Inferior parietal cortex (tissue), 1 donor: Measurements from ENCODE around the gene EDEM3.
"Not testable (repeated sequence)": the region's sequence is repeated elsewhere in the genome, so short reads cannot be mapped to it uniquely, and the experiment has no call there.

ENCODE experiments used
- DNase-seq: peaks from one replicate; pipeline ENCODE4 v3.0.0-alpha.2; 2016; ENCODE audit errors: extremely low spot score

Gene EDEM3

DNA sequence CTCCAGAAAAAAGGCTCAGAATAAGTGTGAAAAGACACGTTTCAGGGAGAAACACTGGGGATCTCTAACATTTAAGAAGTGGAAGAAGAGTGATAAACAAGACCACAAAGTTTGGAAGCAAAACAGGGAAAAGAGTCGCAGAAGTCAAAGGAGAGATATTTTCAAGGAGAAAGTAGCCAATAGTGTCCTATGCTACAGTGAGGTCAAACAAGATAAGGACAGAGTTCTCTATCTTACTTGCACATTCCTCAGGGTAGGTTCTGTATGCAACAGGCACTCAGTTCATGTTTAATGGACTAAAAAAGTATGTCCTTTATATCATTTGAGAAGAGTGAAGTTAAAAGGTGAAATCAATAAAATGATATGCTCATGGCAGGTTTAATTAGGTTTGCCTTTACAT lies 13.8 kb upstream of the EDEM3 start:
- no peak for DNase-seq

DNA sequence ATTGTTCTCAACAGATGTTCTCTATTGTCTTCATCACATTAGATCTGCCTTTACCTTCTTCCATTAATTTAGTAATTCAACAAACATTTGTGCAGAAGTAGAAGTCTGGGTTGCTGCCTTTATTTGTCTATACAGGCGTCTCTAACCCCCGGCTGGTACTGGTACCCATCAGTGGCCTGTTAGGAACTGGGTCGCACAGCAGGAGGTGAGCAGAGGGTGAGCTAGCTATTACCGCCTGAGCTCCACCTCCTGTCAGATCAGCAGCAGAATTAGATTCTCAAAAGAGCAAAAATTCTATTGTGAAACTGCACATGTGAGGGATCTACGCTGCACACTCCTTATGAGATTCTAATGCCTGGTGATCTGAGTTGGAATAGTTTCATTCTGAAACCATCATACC lies 12.9 kb upstream of the EDEM3 start:
- no peak for DNase-seq

DNA sequence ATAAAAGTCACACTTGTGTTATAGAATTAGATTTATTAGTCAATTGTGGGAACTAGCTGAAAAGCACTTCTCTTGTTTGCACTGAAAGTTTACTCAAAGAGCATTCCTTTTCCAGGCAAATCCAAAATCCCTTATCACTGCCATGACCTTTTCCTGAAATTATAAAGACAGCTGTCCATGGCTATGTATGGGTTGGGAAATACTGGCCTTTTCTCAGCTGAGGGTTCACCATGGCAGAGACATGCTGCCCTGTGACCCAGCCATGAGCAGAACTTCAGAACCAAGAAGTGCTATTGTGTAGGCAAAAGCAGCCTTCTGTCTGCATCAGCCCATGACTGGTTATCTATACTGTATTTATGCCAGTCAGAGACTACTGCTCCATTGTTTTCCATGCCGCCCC lies 9.8 kb upstream of the EDEM3 start:
- DNase-seq: no peak

DNA sequence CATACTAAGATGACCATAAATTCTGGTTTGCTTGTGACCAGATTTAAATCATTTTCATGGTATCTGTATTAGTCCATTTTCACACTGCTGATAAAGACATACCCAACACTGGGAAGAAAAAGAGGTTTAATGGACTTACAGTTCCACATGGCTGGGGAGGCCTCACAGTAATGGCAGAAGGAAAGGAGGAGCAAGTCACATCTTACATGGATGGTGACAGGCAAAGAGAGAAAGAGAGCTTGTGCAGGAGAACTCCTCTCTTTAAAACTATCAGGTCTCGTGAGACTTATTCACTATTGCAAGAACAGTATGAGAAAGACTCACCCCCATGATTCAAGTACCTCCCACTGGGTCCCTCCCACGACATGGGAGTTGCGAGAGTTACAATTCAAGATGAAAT lies 8.9 kb upstream of the EDEM3 start:
- DNase-seq: not testable (repeated sequence)

DNA sequence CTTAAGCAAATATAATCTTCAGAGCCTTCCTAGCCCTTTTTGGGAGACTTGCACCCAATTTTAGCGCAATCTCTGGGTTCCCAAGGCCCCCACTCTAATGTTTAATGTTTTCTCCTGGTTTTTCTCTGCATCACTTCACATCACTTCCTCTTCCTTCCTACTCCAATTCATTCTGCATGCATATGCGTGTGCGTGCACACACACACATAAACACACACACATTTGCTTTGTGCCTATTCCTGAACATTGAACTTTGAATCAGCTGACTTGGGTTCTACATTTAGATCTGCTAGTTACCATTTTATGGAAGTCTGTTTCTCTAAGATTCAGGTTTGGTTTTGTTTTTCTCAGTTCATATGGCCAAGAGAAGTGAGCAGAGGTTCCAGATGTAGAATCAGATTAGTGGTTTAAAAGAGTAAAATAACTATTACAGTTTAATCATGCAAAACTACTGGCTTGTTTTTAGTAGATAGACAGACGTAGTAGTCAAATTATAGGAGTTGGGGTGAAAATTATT lies 7.4 kb upstream of the EDEM3 start:
- DNase-seq: no peak

DNA sequence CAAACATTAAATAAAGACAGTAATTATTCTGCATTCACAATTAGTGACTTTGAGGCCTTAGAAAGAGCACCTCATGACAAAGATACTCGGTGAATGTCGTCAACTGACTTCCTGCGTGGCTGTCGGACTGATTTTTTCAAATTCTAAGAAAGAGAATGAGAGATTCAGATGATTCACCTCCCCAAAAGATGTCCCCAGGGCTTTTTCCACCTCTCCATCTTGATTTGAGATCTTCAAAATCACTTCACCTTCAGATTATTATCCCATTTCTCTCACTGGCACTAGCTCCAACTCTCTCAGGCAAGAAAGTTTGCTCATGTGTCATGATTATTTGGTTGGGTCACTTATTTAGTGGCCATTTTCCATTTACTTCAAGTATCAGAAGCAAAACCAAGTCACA lies 5.0 kb upstream of the EDEM3 start:
- no peak for DNase-seq

DNA sequence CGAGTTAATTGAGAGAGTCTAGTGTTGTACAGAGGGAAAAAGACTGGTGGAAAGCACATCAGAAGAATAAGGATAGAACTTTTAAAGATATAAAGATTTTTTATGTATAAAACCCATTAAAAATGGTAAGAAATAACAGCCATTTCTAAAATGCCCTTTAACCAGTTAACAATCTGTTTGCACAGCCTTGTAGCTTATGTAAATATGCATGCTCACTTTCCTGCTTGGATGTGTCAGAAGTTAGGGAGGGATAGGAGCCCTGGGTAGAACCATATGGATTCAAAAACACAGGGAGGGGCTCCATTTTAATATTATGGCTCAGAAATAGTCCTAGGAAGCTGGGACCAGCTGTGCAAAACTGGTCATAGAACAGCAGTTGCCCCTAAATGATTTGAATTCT lies 4.5 kb upstream of the EDEM3 start:
- no peak for DNase-seq

DNA sequence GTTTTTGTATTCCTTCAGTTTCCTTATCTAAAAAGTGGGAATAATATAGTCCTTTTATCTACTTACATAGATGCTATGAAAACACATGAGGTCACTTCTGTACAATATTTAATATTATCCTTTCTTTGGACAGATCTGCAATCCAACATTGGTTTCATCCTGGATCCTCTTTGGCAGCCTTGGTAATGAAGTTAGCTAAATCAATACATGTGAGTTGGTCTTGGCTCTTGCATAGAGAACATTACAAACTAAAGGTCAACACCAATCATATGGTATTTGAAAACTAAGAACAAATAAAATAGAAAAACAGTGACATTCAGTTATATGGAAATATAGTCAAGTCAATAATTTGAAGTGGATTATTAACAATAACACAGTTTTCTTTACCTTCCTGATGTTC lies 3.2 kb upstream of the EDEM3 start:
- no peak for DNase-seq

DNA sequence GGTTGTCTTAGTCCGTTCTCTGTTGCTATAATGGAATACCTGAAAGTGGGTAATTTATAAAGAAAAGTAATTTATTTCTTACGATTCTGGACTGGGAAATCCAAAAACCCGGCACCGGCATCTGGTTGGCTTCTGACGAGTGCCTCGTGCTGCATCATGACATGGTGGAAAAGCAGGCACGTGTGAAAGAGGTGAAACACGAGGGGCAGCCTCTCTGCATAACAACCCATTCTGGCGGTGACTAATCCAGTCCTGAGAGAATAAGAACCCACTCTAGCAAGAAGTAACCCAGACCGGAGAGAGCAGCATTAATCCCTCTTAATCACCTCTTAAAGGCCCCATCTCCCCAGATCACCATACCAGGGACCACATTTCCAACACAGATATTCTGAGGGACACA lies 2.7 kb upstream of the EDEM3 start:
- DNase-seq: no peak

DNA sequence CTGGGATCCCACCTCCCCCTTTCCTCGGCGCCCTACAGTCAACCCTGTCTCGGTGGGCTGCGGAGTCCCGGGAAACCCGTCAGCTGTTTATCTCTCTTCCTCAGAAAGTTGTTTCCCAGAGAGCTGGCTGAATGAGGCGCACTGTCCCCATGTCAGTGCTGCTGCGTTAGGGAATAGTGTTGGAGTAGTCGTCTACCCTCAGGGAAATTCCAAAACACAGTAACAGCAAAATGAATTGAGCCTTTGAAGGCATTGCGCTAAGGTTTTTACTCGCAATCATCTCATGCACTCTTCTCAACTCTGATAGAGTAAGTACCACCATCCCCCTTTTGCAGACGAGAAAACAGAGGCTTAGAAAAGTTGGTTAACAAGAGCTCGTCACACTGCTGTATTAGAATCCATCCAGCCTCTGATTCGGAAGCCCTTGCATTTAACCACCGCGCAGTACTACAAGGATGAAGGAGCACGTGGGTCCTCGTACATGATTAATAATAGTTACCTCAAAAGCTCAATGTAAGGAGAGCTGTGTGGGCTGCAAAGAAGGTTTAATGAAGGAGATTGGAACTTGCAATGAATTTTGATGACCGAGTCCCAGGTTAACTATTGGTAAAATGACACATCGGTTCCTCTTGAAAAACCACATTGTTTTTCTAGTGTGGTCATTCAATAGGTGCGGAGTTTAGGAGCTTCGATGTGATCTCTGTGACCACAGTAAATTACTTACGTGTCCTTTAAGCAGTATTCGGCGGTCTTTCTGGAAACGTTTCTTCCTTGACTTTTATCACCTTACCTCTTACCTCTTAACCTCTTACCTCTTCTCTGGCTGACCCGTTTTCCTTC lies 788 bp upstream of the EDEM3 start:
- no peak for DNase-seq

DNA sequence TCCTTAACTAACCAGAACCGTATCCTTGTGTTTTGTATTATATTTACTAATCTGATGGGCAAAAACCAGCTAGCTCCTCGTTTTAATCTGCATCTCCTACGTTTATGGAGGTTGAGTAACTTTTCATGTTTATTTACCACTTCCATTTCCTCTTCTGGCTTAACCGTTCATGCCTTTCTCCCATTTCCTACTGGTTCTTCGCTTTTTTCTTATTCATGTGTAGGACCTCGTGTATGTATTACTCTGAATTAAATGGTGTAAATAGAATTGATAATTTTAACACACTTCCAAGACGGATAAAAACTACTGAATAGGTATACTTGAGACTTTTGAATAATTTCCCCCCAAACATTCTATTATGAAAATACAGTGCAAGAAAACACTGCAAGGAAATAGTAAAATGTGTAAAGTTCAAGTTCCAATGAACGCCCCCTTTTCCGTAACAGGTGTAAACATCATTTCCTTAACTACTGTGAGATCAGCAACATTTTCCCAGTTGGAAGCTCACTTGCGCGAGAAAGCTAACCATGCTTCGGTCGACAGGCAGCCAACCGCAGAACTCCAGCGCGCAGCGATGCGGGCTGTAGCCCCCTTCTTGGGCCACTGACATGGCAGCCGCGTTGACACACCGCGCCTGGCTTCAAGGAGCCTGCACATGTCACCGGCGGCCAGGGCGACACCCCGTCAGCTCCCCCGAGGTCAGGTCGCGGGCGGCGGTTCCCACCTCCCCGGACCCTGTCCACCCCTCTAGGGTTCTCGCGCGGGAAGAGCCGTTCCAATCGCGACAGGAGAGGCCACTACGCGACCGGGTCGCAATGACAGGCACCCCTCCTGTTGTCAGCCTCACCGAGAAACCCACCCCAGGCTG lies 816 bp downstream of the EDEM3 start:
- DNase-seq: no peak

DNA sequence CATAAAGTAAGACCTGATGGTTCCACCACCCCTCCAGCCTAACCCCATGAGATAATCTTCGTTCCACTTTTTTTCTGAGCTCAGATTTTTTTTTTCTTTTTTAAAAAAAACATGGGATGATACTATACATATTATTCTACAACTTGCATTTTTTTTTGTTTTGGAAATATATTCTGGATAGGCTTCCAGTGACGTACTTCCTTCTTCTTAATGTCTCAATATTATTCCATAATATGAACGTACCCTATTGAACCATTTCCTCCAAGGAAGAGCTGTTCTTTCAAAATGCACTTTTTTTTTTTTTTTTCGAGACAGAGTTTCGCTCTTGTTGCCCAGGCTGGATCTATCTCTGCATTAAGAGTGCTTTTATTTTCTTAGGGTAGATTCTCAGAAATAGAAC lies 1.5 kb downstream of the EDEM3 start:
- DNase-seq: no peak

DNA sequence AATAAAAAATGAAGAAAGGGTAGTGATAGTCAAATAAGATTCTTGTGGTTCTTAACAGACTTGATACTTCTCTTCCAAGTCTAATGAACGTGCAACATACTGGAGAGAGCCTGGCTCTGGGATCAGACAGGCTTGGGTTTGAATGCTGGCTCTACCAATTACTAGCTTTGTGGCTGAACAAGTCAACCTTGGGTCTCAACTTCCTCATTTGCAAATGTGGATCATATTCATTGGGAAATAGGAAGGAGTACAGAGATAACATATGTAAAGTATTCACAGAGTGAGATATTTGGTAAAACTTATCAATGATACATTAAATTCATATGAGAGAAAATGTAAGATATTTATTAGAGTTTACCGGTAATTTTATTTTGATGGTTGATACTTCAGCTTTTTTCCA lies 2.0 kb downstream of the EDEM3 start:
- no peak for DNase-seq

DNA sequence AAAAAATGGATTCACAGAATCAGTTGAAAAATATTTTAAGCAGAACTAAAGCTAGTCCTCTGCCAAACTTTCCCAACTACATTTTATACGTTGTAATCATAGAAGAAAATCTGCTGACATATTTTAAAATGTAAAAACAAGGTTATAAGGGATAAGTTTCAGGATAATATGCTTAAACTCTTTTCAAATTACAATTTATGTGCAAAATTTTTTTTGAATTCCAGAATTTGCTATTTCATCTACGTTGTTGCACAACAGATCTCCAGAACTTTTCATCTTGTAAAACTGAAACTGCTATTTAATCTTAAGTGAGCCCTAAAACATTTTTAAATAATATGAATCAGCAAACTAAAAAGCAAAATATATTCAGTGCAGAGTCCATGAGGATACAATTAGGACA lies 5.9 kb downstream of the EDEM3 start:
- DNase-seq: no peak

DNA sequence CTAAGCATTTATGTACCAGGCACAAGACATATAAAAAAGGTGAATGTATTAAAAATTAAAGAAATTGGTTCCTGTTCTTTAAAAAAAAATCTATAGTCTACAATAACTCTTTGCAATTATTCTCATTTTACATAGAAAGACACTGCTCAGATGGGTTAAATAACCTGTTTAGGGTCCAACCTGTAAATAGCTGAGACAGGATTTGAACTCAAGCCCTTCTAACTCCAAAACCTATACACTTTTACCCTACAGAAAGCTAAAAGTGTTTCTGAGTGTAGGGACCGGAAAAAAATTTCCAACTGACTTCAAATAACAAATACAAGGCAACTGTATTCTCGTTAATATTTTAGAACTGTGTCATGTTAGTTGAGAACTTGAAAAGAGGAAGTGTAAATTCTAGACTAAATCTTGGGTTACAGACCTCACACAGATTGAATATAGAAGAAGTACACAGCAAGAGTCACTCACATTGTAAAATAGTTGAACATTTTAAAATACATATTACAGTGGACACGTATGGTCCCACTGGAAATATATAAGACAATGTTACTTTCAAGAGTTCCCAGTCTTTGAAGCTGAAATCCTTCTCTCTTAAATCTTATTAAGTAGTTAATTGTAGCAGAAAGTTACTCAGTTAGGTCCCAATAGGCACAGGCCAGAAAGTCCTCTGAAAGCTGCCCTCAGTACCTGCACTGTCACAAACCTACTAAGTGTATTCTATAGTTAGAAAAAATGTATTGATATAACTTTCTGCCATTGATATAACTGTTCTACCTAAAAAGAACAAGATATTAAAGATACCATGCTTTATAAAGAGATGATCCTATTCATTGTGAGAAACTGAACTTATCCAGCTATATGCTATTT lies 7.3 kb downstream of the EDEM3 start:
- no peak for DNase-seq

DNA sequence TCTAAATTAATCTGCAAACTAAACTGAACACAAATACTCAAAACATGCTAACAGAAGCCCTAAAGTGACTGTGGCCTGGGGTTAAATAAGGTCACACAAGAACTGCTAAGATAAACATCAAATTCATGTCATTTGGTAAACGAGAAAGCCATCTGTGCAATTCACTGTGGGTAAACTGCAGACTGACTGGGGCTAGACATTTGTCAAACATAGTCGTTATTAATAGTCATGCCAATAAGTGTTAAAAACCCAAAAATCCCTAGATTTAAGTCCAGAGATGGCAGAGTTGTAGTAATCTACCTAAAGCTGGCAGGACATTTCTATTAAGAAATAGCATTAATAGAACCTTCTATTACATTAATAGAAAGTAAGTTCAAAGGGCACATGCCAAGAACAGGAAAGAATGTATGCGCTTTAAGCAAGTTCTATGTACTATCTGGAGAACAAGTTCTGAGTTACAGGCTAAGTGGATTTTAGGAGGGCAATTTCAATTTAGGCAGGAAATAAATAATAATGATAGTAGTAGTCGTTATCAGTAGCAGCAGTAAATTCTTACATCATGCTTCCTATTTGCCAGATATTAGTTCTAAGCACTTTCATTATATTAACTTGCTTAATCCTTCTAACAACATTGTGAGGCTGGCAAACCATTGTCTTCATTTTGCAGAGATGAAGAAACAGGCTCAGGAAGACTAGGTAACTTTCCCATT lies 8.6 kb downstream of the EDEM3 start:
- DNase-seq: no peak

DNA sequence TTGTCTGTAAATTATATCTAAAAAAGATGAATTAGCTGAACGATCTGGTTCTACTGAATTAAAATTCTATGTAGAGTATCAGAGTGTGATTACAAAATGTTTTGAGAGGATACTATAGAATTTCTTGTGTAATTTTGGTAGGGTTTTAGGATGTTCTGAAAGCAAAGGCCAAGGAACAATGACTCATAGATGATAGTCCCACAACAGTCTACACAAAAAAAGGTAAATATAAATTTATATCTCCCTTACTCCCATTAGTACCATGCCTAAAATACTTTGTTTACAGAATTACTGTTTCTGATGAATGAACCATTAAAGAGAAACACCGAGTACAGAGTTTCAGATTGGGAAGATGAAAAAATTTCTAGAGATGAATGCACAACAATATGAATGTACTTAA lies 9.5 kb downstream of the EDEM3 start:
- DNase-seq: no peak

DNA sequence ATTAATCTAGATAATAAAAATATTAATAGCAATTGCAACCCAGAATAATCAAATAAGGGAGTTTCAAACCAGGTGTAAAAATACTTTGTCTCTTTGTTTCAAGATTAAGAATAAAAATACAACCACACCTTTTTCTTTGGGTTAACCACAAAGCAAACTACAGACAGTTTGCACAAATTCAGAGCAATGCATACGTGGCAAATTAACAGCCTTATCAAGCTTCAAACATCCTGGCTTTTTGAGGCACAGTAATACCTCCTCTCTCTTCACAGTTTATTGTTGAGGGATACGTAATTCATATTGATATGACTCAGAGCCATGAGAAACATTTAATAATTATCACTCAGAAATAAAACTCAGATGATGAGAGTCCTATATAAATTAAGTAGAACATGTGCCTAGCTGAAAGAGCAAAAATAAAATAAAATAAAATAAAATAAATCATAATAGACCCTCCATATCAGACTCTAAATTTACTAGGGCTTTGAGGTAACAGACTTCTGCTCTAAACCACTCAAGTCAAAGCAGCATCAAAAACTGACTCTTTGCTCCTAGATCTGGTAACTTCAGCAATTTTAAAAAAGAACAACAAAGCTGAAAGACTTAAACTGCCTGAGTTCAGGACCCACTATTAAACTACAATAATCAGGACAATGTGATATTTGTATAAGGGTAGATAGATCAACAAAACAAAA lies 11.4 kb downstream of the EDEM3 start:
- DNase-seq: no peak

DNA sequence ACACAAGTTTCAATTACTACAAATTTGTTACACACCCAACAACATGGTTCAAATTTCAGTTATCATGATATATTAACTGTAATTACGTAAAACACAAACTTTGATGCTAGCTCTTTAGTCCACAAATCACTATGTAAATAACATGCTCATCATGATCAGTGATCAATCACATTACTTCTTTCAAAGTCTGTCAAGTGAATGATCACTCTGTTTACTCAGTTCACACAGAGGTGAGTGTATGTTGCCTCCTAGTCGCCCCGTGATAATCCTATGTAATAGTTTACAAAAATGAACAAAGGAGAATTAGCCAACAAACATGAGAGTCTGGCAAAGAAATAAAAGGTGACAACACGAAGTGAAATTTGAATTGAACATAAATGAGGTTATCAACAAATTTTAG lies 14.3 kb downstream of the EDEM3 start:
- DNase-seq: no peak

DNA sequence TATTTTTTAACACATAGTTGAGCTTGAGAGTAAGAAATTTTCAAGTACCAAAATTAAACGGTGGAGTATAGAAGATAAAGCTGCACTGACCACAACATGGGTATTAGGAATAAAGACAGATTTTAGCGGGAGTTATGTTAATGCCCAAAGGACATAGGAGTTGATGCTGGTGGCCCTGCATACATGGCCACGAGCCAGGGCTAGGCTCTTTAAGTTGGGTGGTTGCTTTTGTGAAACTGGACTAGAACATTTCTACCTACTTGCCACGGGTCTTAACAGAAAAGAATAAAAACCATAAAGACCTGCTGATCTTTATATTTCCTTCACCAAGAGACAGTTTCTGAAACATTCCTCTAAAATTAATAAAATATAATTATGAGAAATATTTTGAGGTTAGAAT lies 14.9 kb downstream of the EDEM3 start:
- DNase-seq: no peak

DNA sequence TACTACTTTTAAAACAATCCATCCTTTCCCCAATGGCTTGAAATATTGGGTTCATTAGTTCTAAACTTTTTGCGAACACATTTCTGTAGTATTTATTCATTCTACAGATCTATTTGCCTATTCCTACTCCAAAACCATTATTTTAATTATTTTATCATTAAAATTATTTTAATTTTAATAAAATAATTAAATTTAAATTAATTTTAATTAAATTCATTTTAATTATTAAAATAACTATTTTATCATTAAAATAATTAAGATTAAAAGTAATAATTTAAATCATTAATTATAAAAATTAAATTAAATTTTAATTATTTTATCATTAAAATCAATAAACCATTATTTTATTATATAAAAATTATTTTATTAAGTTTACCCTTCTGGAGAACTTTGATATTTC lies 15.6 kb downstream of the EDEM3 start:
- DNase-seq: no peak
